Esophagus muscularis mucosa (tissue), 4 donors: ENCODE data around the gene POU2F1. TPM values are rescaled to one million over a fixed set of nuclear protein-coding genes. Genes with fewer than 3 reads are reported as not detected.

Experiments
- DNase-seq: peaks from one replicate; pipeline ENCODE4 v3.0.0-alpha.2; 2017; ENCODE audit errors: extremely low spot score
- H3K27ac ChIP-seq, 4 donors: fragments of 200-600 bp; sonication (generic); replicated peaks in 1 of 4; 1 replicate in 3 of 4; 2 replicates in 1 of 4; pipeline ENCODE4 v1.5.1; 2016 to 2019; ENCODE audit warnings: mild to moderate bottlenecking in 1 of 4
- H3K27me3 ChIP-seq, 4 donors: fragments of 200-600 bp; sonication (generic); one replicate each; pipeline versions ENCODE4 v1.5.1 to v1.6.0; 2016 to 2019
- H3K36me3 ChIP-seq, 4 donors: fragments of 200-600 bp; sonication (generic); one replicate each; pipeline ENCODE4 v1.5.1; 2016 to 2019
- H3K4me1 ChIP-seq, 4 donors: fragments of 200-600 bp; sonication (generic); one replicate each; pipeline ENCODE4 v1.5.1; 2016 to 2019
- H3K4me3 ChIP-seq, 4 donors: fragments of 200-600 bp; sonication (generic); 1 replicate in 2 of 4; 2 replicates in 2 of 4; pipeline ENCODE4 v1.5.1; 2016 to 2019; ENCODE audit warnings: mild to moderate bottlenecking in 4 of 4, moderate library complexity in 1 of 4
- H3K9me3 ChIP-seq, 4 donors: fragments of 200-600 bp; sonication (generic); 1 replicate in 3 of 4; 2 replicates in 1 of 4; pipeline ENCODE4 v1.5.1; 2016 to 2019
- CTCF ChIP-seq, 3 experiments: fragments of 200-600 bp in 2 of 3; fragments of 450-650 bp in 1 of 3; sonication (generic) in 2 of 3; IDR thresholded peaks; one replicate each; pipeline ENCODE4 v1.5.1; 2017 to 2019; ENCODE audit warnings: antibody characterized with exemption in 3 of 3, mild to moderate bottlenecking in 2 of 3, moderate library complexity in 1 of 3
- EP300 ChIP-seq: sonication (generic); formaldehyde crosslinking; IDR thresholded peaks from one replicate; pipeline ENCODE4 v1.6.1; 2017; ENCODE audit warnings: antibody characterized with exemption
- POLR2A ChIP-seq: fragments of 450-650 bp; IDR thresholded peaks from one replicate; pipeline ENCODE4 v1.6.1; 2017; ENCODE audit warnings: antibody characterized with exemption, moderate library complexity, mild to moderate bottlenecking, low read depth
- POLR2AphosphoS5 ChIP-seq, 2 donors: sonication (generic); formaldehyde crosslinking; IDR thresholded peaks; one replicate each; pipeline ENCODE4 v1.6.1; 2017; ENCODE audit warnings: antibody characterized with exemption in 2 of 2
- WGBS: methylation state at CpG from one replicate; pipeline ENCODE4 v1.1.5; 2018; 5-methylcytosine and 5-hydroxymethylcytosine counted together
- intact Hi-C: fragments of 100-400 bp; cut with DNase I; formaldehyde crosslinking; loops from one replicate; pipeline ENCODE4 v1.15.1; 2023
- total RNA-seq, 4 donors: library from RNA; depleted of rRNA; stranded (reverse); fragments of >200 nt; gene quantifications; one replicate each; pipeline versions ENCODE4 v1.1.0 to v1.2.1, GENCODE V29; 2016

Gene POU2F1
- total RNA-seq, 4 donors from 2014 or later = 7.3 to 13.4 (median 10.4) TPM

GRCh38 chr1:167298325-167298724, 77.6 kb downstream of the POU2F1 start:
- Histone ChIP-seq H3K4me1 (peaks cover 0 to 22% (median 10%) of the 10 kb centered on the region in 4 donors), H3K27me3 (no peaks in the 10 kb centered on the region), H3K27ac (no peak overlapping the region), H3K4me3 (no peak overlapping the region), H3K9me3 (no peaks in the 10 kb centered on the region), H3K36me3 (no peaks in the 10 kb centered on the region)
- TF ChIP-seq CTCF (IDR thresholded peaks at IDR 0.05) (no peak), POLR2A (no peak), EP300 (no peak), POLR2AphosphoS5 (IDR thresholded peaks at IDR 0.05) (no peak)
- DNase-seq = no peak
- intact Hi-C loops = no loop called here
- WGBS = 68% methylated on average over 3 of the region's 3 CpGs

DNA sequence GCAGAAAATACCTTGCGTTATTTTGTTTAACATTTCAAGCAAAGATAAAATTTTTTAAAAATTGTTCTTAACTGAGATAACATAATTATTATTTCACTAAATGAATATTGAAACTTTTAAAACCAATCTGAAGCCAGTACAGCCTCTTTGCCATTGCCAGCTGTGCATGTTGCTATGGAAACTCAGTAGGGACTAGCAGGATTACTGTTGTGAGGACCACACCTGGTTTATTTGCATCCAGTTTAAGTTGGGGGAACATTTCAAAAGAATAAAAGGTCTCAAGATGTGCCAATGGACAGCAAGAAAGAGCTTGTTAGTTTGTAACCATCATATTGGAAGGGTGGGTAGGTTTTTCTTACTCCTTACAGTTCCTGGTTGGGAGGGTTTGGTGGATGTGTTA, 80.7 kb downstream of the POU2F1 start:
- no peaks in the 10 kb centered on the region for H3K9me3 ChIP-seq
- no peaks in the 10 kb centered on the region for H3K36me3 ChIP-seq
- WGBS = 97% methylated on average over 1 of the region's 1 CpG
- H3K27me3 ChIP-seq = no peaks in the 10 kb centered on the region
- TF ChIP-seq POLR2AphosphoS5 (IDR thresholded peaks at IDR 0.05) = no peak
- no peak for TF ChIP-seq EP300
- no peak for TF ChIP-seq POLR2A
- TF ChIP-seq CTCF (IDR thresholded peaks at IDR 0.05) = no peak
- H3K4me3 ChIP-seq = no peak overlapping the region
- no peak for DNase-seq
- intact Hi-C loops = no loop called here
- H3K4me1 ChIP-seq = peaks cover 7 to 21% (median 13%) of the 10 kb centered on the region in 4 donors
- H3K27ac ChIP-seq = no peak overlapping the region

DNA sequence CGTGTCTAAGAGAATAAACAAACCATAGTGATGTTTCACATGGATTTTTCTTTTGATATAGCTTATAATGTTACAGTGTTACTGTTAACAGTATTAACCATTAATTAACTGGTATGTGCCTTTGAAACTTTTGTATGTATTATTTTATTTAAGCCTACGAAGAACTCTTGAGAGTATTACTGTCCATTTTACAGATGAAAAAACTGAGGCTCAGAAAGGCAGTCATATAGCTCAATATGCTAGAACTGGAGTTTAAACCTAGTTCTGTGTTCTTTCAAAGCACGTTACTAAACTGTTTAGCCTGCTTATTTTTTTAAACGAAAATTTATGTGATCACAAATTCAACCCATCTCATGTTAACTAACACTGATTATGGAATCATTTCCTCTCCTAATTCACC, 83.5 kb downstream of the POU2F1 start:
- no peak for TF ChIP-seq EP300
- no peak for TF ChIP-seq POLR2AphosphoS5 (IDR thresholded peaks at IDR 0.05)
- TF ChIP-seq POLR2A = no peak
- no peak for TF ChIP-seq CTCF (IDR thresholded peaks at IDR 0.05)
- Histone ChIP-seq H3K36me3 (no peaks in the 10 kb centered on the region), H3K4me1 (peaks cover 0 to 10% (median 4%) of the 10 kb centered on the region in 4 donors), H3K27ac (no peak overlapping the region), H3K4me3 (no peak overlapping the region), H3K9me3 (no peaks in the 10 kb centered on the region), H3K27me3 (no peaks in the 10 kb centered on the region)
- DNase-seq = no peak
- WGBS = 93% methylated on average over 4 of the region's 4 CpGs
- intact Hi-C loops = no loop called here

- Histone ChIP-seq H3K4me1 (peaks cover 0 to 10% (median 4%) of the 10 kb centered on the region in 4 donors), H3K27ac (no peak overlapping the region), H3K27me3 (no peaks in the 10 kb centered on the region), H3K36me3 (no peaks in the 10 kb centered on the region), H3K4me3 (no peak overlapping the region), H3K9me3 (no peaks in the 10 kb centered on the region)
- WGBS = 92% methylated on average over 9 of the region's 9 CpGs
- DNase-seq = no peak
- intact Hi-C loops = no loop called here
- TF ChIP-seq CTCF (IDR thresholded peaks at IDR 0.05) (no peak), EP300 (no peak), POLR2A (no peak), POLR2AphosphoS5 (IDR thresholded peaks at IDR 0.05) (no peak)
Observed at GRCh38 chr1:167305059-167305705, 84.5 kb downstream of the POU2F1 start.
